HepG2 (cell line): ENCODE results near the gene SH3D19.
"Not testable (repeated sequence)": the region's sequence is repeated elsewhere in the genome, so short reads cannot be mapped to it uniquely, and the experiment has no call there.

Experiments used
- HOXD1 ChIP-seq: sonication (generic); formaldehyde crosslinking; IDR thresholded peaks from 2 replicates; pipeline ENCODE4 v1.5.0; 2020; ENCODE audit warnings: missing genetic modification reagents
- TF ChIP-seq, protein P1 (sequence below): sonication (generic); formaldehyde crosslinking; IDR thresholded peaks from 2 replicates; pipeline ENCODE4 v1.5.1; 2020; ENCODE audit warnings: mild to moderate bottlenecking, missing genetic modification reagents, moderate library complexity

GRCh38 chr4:151322161-151322560 is 3.2 kb downstream of the SH3D19 start:
- TF ChIP-seq, protein P1, sequence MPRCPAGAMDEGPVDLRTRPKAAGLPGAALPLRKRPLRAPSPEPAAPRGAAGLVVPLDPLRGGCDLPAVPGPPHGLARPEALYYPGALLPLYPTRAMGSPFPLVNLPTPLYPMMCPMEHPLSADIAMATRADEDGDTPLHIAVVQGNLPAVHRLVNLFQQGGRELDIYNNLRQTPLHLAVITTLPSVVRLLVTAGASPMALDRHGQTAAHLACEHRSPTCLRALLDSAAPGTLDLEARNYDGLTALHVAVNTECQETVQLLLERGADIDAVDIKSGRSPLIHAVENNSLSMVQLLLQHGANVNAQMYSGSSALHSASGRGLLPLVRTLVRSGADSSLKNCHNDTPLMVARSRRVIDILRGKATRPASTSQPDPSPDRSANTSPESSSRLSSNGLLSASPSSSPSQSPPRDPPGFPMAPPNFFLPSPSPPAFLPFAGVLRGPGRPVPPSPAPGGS (CRISPR knock-in tag) = not testable (repeated sequence)
- not testable (repeated sequence) for TF ChIP-seq HOXD1 (CRISPR knock-in tag)
